Lower lobe of right lung (tissue), 2 donors: Measurements from ENCODE around the gene TMEM256. TPM values are rescaled to one million over a fixed set of nuclear protein-coding genes. Genes with fewer than 3 reads are reported as not detected.
A peak's percentile ranks its signal among the peaks of the same experiment; 100 is the strongest.

Experiments used
- ATAC-seq, 2 donors: fragments of 200-7000 bp; cut with Tn5 transposase; one replicate each; pipeline ENCODE4 v1.9.1; 2020 to 2022; ENCODE audit warnings: mild to moderate bottlenecking in 2 of 2, moderate library complexity in 2 of 2
- DNase-seq: peaks from one replicate; pipeline ENCODE4 v3.0.0-alpha.2; 2020
- H3K27ac ChIP-seq: fragments of 200-600 bp; one replicate; pipeline ENCODE4 v1.8.0; 2022
- H3K27me3 ChIP-seq: fragments of 200-600 bp; one replicate; pipeline ENCODE4 v1.8.0; 2022; ENCODE audit warnings: low read depth
- H3K36me3 ChIP-seq: fragments of 200-600 bp; one replicate; pipeline ENCODE4 v1.8.0; 2022; ENCODE audit warnings: mild to moderate bottlenecking
- H3K4me1 ChIP-seq: fragments of 200-600 bp; one replicate; pipeline ENCODE4 v1.8.0; 2022
- H3K4me3 ChIP-seq: fragments of 200-600 bp; one replicate; pipeline ENCODE4 v1.8.0; 2022; ENCODE audit warnings: mild to moderate bottlenecking
- H3K9me3 ChIP-seq: fragments of 200-600 bp; one replicate; pipeline ENCODE4 v1.8.0; 2022
- intact Hi-C: fragments of 100-400 bp; cut with DNase I; formaldehyde crosslinking; loops from one replicate; pipeline ENCODE4 v1.11.0; 2022
- total RNA-seq: library from RNA; stranded (reverse); fragmentation: NEBNext Ultra II Directional; extraction: Animal tissue kit (Norgen Biotek cat#: 25700); gene quantifications from one replicate; pipeline ENCODE4 v1.2.1, GENCODE V29; 2021
- TF ChIP-seq, protein P1 (sequence below): fragments of 200-600 bp; IDR thresholded peaks from one replicate; pipeline ENCODE4 v1.8.0; 2022; ENCODE audit warnings: antibody characterized with exemption, mild to moderate bottlenecking
- donor health status: DM: no; HTN: yes; CAD: no; lungs with severe emphysema.

Gene TMEM256
- total RNA-seq, 1 donor from 2014 or later: 51.2 TPM

DNA sequence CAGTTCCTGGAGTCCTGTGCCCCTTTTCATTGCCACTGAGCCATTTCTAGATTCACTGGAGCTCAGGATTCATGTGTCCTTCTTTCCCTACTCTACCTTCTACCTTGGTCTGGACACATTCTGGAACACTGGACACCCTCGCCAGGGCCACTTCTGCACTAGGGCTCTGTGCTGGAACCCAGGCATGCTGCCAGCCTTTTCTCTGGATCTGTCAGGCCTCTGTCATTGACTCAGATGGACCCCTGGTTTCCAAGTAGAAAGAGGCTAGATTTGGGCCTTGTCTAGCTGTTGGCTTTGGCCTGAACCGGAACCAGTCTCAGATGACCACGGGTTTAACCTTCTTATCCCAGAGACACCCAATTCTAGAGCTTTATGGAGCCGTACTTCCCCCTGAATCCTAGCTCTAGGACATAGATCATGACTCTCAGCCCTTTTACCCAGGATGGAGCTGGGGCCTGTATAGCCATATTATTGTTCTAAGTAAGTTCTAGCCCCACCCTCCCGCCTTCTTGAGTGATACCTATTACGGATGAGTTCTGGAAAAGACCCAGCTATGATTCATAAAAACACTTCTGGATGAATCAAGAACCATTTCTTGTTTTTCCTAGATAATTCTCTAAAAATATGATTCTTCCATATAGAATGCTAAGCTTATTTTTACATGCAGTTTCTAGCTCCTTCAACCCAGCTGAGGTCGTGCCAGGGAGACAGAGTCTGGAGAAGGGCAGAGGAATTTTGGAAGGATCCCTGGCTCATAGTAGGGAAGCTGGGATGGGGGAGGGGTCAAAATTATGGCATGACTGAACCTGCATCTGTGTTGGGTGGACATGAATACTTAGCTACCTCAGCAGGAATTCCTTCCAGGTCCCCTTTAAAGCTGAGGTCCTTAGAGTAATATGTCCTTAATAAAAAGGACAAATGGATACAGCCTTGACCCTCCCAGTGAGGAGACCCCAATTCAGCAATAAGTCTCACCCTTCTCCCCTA lies 39.9 kb upstream of the TMEM256 start:
- intact Hi-C loops: no loop called here
- H3K4me1 ChIP-seq: peaks cover 42% of the 10 kb centered on the region
- no peaks in the 10 kb centered on the region for H3K9me3 ChIP-seq
- no peak overlapping the region for H3K27ac ChIP-seq
- H3K36me3 ChIP-seq: no peaks in the 10 kb centered on the region
- TF ChIP-seq, protein P1, sequence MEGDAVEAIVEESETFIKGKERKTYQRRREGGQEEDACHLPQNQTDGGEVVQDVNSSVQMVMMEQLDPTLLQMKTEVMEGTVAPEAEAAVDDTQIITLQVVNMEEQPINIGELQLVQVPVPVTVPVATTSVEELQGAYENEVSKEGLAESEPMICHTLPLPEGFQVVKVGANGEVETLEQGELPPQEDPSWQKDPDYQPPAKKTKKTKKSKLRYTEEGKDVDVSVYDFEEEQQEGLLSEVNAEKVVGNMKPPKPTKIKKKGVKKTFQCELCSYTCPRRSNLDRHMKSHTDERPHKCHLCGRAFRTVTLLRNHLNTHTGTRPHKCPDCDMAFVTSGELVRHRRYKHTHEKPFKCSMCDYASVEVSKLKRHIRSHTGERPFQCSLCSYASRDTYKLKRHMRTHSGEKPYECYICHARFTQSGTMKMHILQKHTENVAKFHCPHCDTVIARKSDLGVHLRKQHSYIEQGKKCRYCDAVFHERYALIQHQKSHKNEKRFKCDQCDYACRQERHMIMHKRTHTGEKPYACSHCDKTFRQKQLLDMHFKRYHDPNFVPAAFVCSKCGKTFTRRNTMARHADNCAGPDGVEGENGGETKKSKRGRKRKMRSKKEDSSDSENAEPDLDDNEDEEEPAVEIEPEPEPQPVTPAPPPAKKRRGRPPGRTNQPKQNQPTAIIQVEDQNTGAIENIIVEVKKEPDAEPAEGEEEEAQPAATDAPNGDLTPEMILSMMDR: no peak
- H3K27me3 ChIP-seq: peaks cover 66% of the 10 kb centered on the region
- ATAC-seq (no peak), DNase-seq (no peak)
- no peak overlapping the region for H3K4me3 ChIP-seq

DNA sequence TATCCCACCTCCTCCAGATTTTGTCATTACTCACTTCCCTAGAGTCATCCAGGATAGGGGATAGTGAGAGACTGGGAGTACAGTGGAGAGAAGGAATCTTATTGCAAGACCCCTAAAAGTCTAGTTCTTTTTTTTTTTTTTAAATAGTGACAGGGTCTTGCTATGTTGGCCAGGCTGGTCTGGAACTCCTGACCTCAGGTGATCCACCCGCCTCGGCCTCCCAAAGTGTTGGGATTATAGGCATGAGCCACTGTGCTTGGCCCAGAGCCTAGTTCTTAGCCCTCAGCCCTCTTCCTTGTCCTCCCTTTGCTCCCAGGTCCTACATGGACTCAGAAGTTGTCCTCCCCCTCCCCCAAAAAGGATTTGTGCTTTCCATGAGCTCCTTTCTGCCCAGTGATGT lies 38.2 kb upstream of the TMEM256 start:
- Histone ChIP-seq H3K27me3 (peaks cover 58% of the 10 kb centered on the region), H3K9me3 (no peaks in the 10 kb centered on the region), H3K27ac (no peak overlapping the region), H3K36me3 (no peaks in the 10 kb centered on the region), H3K4me1 (peaks cover 59% of the 10 kb centered on the region), H3K4me3 (no peak overlapping the region)
- DNase-seq: no peak
- ATAC-seq: no peak
- intact Hi-C loops: no loop called here
- TF ChIP-seq, protein P1: no peak

DNA sequence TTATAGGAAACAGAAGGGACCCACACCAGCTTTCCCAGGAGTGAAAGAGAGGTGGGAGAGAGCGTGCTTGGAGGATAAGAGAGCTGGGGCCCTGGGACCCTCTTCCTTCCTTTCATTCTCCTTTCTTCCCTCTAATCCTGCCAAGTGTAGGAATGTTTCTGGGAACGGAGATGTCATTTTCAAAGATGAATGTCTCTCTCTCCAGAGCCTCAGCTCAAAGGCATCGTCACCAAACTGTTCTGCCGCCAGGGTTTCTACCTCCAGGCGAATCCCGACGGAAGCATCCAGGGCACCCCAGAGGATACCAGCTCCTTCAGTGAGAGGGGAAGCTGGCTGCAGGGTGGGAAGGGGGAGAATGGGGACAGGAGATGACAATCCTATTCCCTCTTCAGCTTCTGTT lies 37.4 kb upstream of the TMEM256 start:
- ATAC-seq (no peak), DNase-seq (no peak)
- Histone ChIP-seq H3K4me3 (no peak overlapping the region), H3K27me3 (peaks cover 49% of the 10 kb centered on the region), H3K36me3 (no peaks in the 10 kb centered on the region), H3K4me1 (peaks cover 61% of the 10 kb centered on the region), H3K27ac (no peak overlapping the region), H3K9me3 (no peaks in the 10 kb centered on the region)
- intact Hi-C loops: no loop called here
- TF ChIP-seq, protein P1: no peak

DNA sequence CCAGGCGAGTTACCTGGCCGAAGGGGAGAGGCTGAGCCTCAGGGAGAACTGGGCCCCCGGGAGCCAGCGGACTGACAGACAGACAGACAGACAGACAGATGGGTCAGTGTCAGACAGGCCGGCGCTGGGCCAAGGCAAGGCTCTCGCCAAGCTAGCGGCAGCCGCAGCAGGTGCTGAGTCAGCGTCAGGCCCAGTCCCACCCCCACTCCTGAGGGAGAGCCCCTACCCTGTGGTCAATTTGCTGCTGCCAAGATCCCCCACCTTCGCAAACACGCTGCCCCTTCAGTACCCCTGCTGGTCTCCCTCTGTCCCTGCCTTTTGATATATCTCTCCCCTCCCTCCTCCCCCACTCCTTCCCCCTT lies 36.9 kb upstream of the TMEM256 start:
- Histone ChIP-seq H3K36me3 (no peaks in the 10 kb centered on the region), H3K27me3 (peaks cover 47% of the 10 kb centered on the region), H3K9me3 (no peaks in the 10 kb centered on the region), H3K27ac (no peak overlapping the region), H3K4me1 (peaks cover 64% of the 10 kb centered on the region), H3K4me3 (no peak overlapping the region)
- intact Hi-C loops: no loop called here
- no peak for ATAC-seq
- DNase-seq: no peak
- TF ChIP-seq, protein P1: no peak

DNA sequence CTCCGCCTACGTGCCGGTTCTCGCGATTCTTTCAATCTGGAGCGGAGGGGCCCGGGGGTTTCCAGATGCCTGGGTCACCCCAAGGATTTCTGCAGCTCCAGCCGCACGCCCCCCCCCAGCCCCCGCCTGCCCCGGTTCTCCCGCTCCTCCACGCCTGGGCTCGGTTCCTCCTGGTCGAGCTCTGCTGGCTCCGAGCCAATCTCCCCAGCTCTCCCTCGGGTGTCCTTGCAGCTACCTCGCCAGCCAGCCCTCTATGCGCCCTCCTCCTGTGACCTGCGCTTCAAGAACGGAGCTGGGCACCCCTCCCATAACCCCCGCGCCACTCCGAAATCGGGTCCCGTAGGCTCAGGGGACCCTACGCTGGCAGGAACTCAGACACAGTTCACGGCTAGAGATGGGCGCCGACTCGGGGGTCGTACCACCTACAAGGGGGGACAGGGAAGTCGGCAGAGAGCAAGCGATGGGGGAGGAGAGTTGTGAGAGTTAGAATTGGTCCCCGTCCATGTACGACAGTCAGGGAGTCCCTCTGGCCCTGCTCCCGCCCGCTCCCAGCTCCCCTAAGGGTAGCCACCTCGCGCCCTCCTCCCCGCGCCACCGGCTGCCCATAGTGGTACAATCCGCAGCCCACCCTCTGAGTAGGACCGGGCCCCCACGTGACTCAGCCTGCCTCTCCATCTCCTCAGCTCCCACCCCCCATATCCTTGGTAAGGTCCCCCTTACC lies 36.4 kb upstream of the TMEM256 start:
- H3K4me3 ChIP-seq: peak overlapping the region; percentile 43
- H3K4me1 ChIP-seq: peaks cover 63% of the 10 kb centered on the region
- ATAC-seq (no peak), DNase-seq (peak; percentile 72)
- no peaks in the 10 kb centered on the region for H3K9me3 ChIP-seq
- no peak overlapping the region for H3K27ac ChIP-seq
- H3K36me3 ChIP-seq: no peaks in the 10 kb centered on the region
- TF ChIP-seq, protein P1: no peak
- intact Hi-C loops: no loop called here
- peaks cover 43% of the 10 kb centered on the region for H3K27me3 ChIP-seq
